AG09309 (cell line): ENCODE data around the gene PPTC7.
"Not testable (repeated sequence)": the region's sequence is repeated elsewhere in the genome, so short reads cannot be mapped to it uniquely, and the experiment has no call there.

Experiments used
- DNase-seq: peaks from one replicate; pipeline ENCODE4 v3.0.0-alpha.2; 2010; ENCODE audit warnings: low read depth
- H3K4me3 ChIP-seq: 2 replicates; pipeline ENCODE4 v1.5.1; 2011; ENCODE audit warnings: mild to moderate bottlenecking, low read depth, low read length, moderate library complexity; ENCODE audit not compliant: control insufficient read depth
- CTCF ChIP-seq: IDR thresholded peaks from 2 replicates; pipeline ENCODE4 v1.5.1; 2011; ENCODE audit warnings: mild to moderate bottlenecking, low read depth, low read length, inconsistent platforms; ENCODE audit not compliant: insufficient read depth, control insufficient read depth; ENCODE audit errors: missing control alignments

The PPTC7 gene

GRCh38 chr12:110560946-110561345, 22.2 kb downstream of the PPTC7 start:
- DNase-seq, result no peak
- H3K4me3 ChIP-seq, result no peak overlapping the region
- no peak for TF ChIP-seq CTCF

- no peak overlapping the region for H3K4me3 ChIP-seq
- no peak for TF ChIP-seq CTCF
- DNase-seq, result no peak
Observed at GRCh38 chr12:110560048-110560447, 23.1 kb downstream of the PPTC7 start.

- not testable (repeated sequence) for DNase-seq, H3K4me3 ChIP-seq
Observed at GRCh38 chr12:110558945-110559344, 24.2 kb downstream of the PPTC7 start.

- no peak overlapping the region for H3K4me3 ChIP-seq
- no peak for TF ChIP-seq CTCF
- DNase-seq, result no peak
Observed at GRCh38 chr12:110557300-110557699, 25.8 kb downstream of the PPTC7 start.

GRCh38 chr12:110556705-110557104, 26.4 kb downstream of the PPTC7 start:
- no peak for TF ChIP-seq CTCF
- no peak for DNase-seq
- no peak overlapping the region for H3K4me3 ChIP-seq

GRCh38 chr12:110555577-110556406, 27.3 kb downstream of the PPTC7 start:
- TF ChIP-seq CTCF, result no peak
- no peak overlapping the region for H3K4me3 ChIP-seq
- peak; percentile 74 for DNase-seq

GRCh38 chr12:110554184-110554583, 28.9 kb downstream of the PPTC7 start:
- DNase-seq, result no peak
- TF ChIP-seq CTCF, result no peak

More at GRCh38 chr12:110554184-110554583, 28.9 kb downstream of the PPTC7 start:
- H3K4me3 ChIP-seq, result no peak overlapping the region
